HG03571 (cell line): ENCODE measurements around the gene ARHGAP25.
A peak's percentile ranks its signal among the peaks of the same experiment; 100 is the strongest.

Source experiments
- ATAC-seq: cut with Tn5 transposase; IDR thresholded peaks from one replicate; pipeline ENCODE4 v1.9.1; 2021; ENCODE audit not compliant: unreplicated experiment

Gene ARHGAP25

GRCh38 chr2:68734688-68735525 lies at the start of gene ARHGAP25:
Gene ARHGAP25 (plus strand): TSS chr2:68734811. CDS start chr2:68735200, 389 bp downstream.
- peak; percentile 38 for ATAC-seq

GRCh38 chr2:68686178-68686577 lies 48.4 kb upstream of the ARHGAP25 start:
- ATAC-seq = no peak

GRCh38 chr2:68687018-68687417 lies 47.6 kb upstream of the ARHGAP25 start:
- no peak for ATAC-seq

- ATAC-seq = peak; percentile 87
Measured at GRCh38 chr2:68689553-68690537, 44.8 kb upstream of the ARHGAP25 start.

GRCh38 chr2:68690851-68691250 lies 43.8 kb upstream of the ARHGAP25 start:
- no peak for ATAC-seq

GRCh38 chr2:68692511-68692910 lies 42.1 kb upstream of the ARHGAP25 start:
- ATAC-seq = no peak

- no peak for ATAC-seq
Measured at GRCh38 chr2:68693951-68694350, 40.7 kb upstream of the ARHGAP25 start.

- no peak for ATAC-seq
Measured at GRCh38 chr2:68695971-68696370, 38.6 kb upstream of the ARHGAP25 start.

- no peak for ATAC-seq
Measured at GRCh38 chr2:68696554-68696953, 38.1 kb upstream of the ARHGAP25 start.

GRCh38 chr2:68698567-68699377 lies 35.8 kb upstream of the ARHGAP25 start:
- ATAC-seq = no peak

GRCh38 chr2:68700560-68700959 lies 34.1 kb upstream of the ARHGAP25 start:
- ATAC-seq = no peak

GRCh38 chr2:68706637-68707036 lies 28.0 kb upstream of the ARHGAP25 start:
- ATAC-seq = no peak

GRCh38 chr2:68708629-68709028 lies 26.0 kb upstream of the ARHGAP25 start:
- no peak for ATAC-seq

GRCh38 chr2:68709421-68709911 lies 25.1 kb upstream of the ARHGAP25 start:
- ATAC-seq = no peak

GRCh38 chr2:68710336-68710735 lies 24.3 kb upstream of the ARHGAP25 start:
- no peak for ATAC-seq

- no peak for ATAC-seq
Measured at GRCh38 chr2:68710756-68711155, 23.9 kb upstream of the ARHGAP25 start.

GRCh38 chr2:68714866-68715265 lies 19.7 kb upstream of the ARHGAP25 start:
- peak; percentile 80 for ATAC-seq

- ATAC-seq = peak; percentile 34
Measured at GRCh38 chr2:68715353-68716041, 19.1 kb upstream of the ARHGAP25 start.

GRCh38 chr2:68716604-68717304 lies 17.9 kb upstream of the ARHGAP25 start:
- no peak for ATAC-seq

GRCh38 chr2:68717305-68717661 lies 17.3 kb upstream of the ARHGAP25 start:
- no peak for ATAC-seq
